GM12875 (cell line): ENCODE results near the gene NR1H3.
"Not testable (repeated sequence)": the region's sequence is repeated elsewhere in the genome, so short reads cannot be mapped to it uniquely, and the experiment has no call there.

Source experiments
- H3K4me3 ChIP-seq: one replicate; pipeline ENCODE4 v1.5.1; 2011; ENCODE audit warnings: low read depth, low read length, control low read depth
- CTCF ChIP-seq: IDR thresholded peaks from 2 replicates; pipeline ENCODE4 v1.5.1; 2011; ENCODE audit warnings: low read depth, mild to moderate bottlenecking, control low read depth, inconsistent platforms, low read length, moderate library complexity, borderline replicate concordance; ENCODE audit not compliant: insufficient read depth

The NR1H3 gene

DNA sequence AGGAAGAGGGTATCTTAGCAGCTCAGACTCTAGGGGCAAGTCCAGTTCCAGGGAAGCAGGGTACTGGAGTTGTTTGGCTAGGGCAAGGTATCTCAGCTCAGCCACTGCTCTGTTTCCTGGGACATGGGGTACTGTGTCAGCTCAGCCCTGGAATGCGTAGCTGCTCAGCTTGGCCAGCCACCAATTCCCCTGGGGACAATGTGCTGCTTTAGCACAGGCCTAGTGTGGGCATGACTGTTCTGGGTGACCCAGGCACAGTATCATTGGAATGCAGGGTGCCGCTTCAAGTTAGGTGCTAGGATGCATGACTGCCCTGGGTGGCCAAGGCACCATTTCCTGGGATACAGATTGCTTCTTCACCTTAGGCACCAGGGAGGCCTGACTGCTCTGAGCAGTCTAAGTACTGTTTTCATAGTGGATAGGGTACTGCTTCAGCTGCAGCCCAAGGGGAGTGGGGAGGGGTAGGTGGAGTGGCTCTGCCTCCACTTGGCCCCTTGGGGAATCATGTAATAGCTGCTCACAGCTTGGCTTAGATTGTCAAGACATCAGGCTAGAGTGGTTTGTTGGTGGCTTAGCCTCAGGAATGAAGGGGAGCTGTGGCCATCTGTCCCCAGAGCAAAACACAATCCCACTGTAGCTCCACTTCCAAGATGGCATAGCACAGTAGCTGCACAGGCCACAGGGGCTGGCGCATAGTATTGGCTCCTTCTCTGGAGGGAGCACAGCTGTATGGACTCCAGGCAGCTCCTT, 48.1 kb downstream of the NR1H3 start:
- TF ChIP-seq CTCF = no peak
- no peak overlapping the region for H3K4me3 ChIP-seq

GRCh38 chr11:47306484-47306844, 48.7 kb downstream of the NR1H3 start:
- no peak for TF ChIP-seq CTCF
- no peak overlapping the region for H3K4me3 ChIP-seq

GRCh38 chr11:47308050-47308823, 50.4 kb downstream of the NR1H3 start:
- no peak for TF ChIP-seq CTCF
- H3K4me3 ChIP-seq = no peak overlapping the region

GRCh38 chr11:47314992-47315391, 57.2 kb downstream of the NR1H3 start:
- TF ChIP-seq CTCF = no peak

DNA sequence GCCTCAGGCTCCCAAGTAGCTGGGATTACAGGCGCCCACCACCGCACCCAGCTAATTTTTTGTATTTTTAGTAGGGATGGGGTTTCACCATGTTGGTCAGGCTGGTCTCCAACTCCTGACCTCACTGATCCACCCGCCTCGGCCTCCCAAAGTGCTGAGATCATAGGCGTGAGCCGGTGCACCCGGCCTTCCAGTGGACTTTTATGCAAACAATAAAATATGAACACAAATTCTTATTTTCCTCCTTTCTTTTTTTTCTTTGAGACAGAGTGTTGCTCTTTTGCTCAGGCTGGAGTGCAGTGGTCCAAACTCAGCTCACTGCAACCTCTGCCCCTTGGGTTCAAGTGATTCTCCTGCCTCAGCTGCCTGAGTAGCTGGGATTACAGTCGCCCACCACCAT, 58.7 kb downstream of the NR1H3 start:
- H3K4me3 ChIP-seq = not testable (repeated sequence)

More at GRCh38 chr11:47314992-47315391, 57.2 kb downstream of the NR1H3 start:
- no peak overlapping the region for H3K4me3 ChIP-seq

GRCh38 chr11:47317064-47317828, 59.5 kb downstream of the NR1H3 start:
- TF ChIP-seq CTCF = no peak
- H3K4me3 ChIP-seq = no peak overlapping the region

DNA sequence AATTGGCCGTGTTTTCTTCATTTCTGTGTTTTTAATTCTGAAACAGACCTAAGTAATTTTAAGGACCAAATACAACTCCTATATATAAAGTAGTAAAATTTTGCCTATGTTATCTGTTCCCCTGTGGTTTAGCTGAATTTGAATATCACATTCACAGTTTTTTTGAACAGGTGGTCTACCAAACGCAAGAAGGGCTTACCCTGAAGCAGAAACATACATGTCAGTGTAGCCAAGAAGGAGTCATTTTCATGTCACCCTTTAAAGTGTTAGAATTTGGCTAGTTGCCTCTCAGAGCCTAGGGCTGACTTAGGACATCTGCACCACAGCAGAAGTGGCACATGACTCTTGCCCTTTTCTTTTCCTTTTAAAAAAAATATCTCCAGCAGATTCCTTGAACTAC, 60.4 kb downstream of the NR1H3 start:
- no peak overlapping the region for H3K4me3 ChIP-seq
- no peak for TF ChIP-seq CTCF
